GM23338 (cell line): ENCODE data around the gene ALKBH8. TPM values are rescaled to one million over a fixed set of nuclear protein-coding genes. Genes with fewer than 3 reads are reported as not detected.

Experiments
- ATAC-seq: fragments of 200-7000 bp; cut with Tn5 transposase; 3 replicates; pipeline ENCODE4 v1.9.1; 2020
- DNase-seq: peaks from one replicate; pipeline ENCODE4 v3.0.0-alpha.2; 2015; ENCODE audit warnings: low spot score
- H2AFZ ChIP-seq: fragments of 200-600 bp; sonication (generic); 2 replicates; pipeline ENCODE4 v1.8.0; 2016; ENCODE audit warnings: antibody characterized with exemption, mild to moderate bottlenecking, moderate library complexity
- H3F3A ChIP-seq: fragments of 200-600 bp; sonication (generic); replicated peaks from 2 replicates; pipeline ENCODE4 v1.8.0; 2017; ENCODE audit warnings: antibody characterized with exemption, mixed run types, low read depth
- H3K27ac ChIP-seq: fragments of 200-600 bp; sonication (generic); 2 replicates; pipeline ENCODE4 v1.6.1; 2016; ENCODE audit warnings: low read depth
- H3K27me3 ChIP-seq: fragments of 200-600 bp; sonication (generic); 2 replicates; pipeline ENCODE4 v1.8.0; 2016; ENCODE audit warnings: mild to moderate bottlenecking, mixed run types, moderate library complexity; ENCODE audit not compliant: insufficient read depth
- H3K36me3 ChIP-seq: fragments of 200-600 bp; sonication (generic); 2 replicates; pipeline ENCODE4 v1.8.0; 2016; ENCODE audit warnings: mild to moderate bottlenecking; ENCODE audit not compliant: insufficient read depth
- H3K4me1 ChIP-seq: fragments of 200-600 bp; sonication (generic); 2 replicates; pipeline ENCODE4 v1.8.0; 2016; ENCODE audit warnings: mild to moderate bottlenecking, moderate library complexity; ENCODE audit not compliant: insufficient read depth
- H3K4me2 ChIP-seq: fragments of 200-600 bp; sonication (generic); 2 replicates; pipeline ENCODE4 v1.7.1; 2017; ENCODE audit warnings: mixed run types
- H3K4me3 ChIP-seq: fragments of 200-600 bp; sonication (generic); 2 replicates; pipeline ENCODE4 v1.6.1; 2016; ENCODE audit warnings: mixed run types
- H3K79me2 ChIP-seq: fragments of 200-600 bp; sonication (generic); replicated peaks from 2 replicates; pipeline ENCODE4 v1.8.0; 2017; ENCODE audit warnings: mild to moderate bottlenecking; ENCODE audit not compliant: insufficient read depth
- H3K9me2 ChIP-seq: fragments of 200-600 bp; sonication (generic); 2 replicates; pipeline ENCODE4 v1.8.0; 2017; ENCODE audit not compliant: insufficient read depth
- H4K20me1 ChIP-seq: fragments of 200-600 bp; sonication (generic); replicated peaks from 2 replicates; pipeline ENCODE4 v1.8.0; 2017; ENCODE audit warnings: mild to moderate bottlenecking; ENCODE audit not compliant: insufficient read depth
- H3K27ac Mint-ChIP-seq: 2 replicates; pipeline ENCODE4 v1.8.0; 2020; ENCODE audit warnings: inconsistent platforms, mild to moderate bottlenecking, moderate library complexity, mixed read lengths
- H3K27me3 Mint-ChIP-seq: 3 replicates; pipeline ENCODE4 v1.8.0; 2022; ENCODE audit warnings: low read depth, mild to moderate bottlenecking, moderate library complexity, mixed read lengths, inconsistent platforms; ENCODE audit not compliant: insufficient read depth, poor library complexity
- H3K36me3 Mint-ChIP-seq: 3 replicates; pipeline ENCODE4 v1.8.0; 2021; ENCODE audit warnings: low read depth, mild to moderate bottlenecking, inconsistent platforms, moderate library complexity, mixed read lengths
- H3K4me1 Mint-ChIP-seq: 3 replicates; pipeline ENCODE4 v1.8.0; 2020; ENCODE audit warnings: mild to moderate bottlenecking, inconsistent platforms, mixed read lengths
- H3K4me3 Mint-ChIP-seq: 3 replicates; pipeline ENCODE4 v1.8.0; 2021; ENCODE audit warnings: moderate library complexity, mild to moderate bottlenecking, inconsistent platforms, mixed read lengths
- H3K9me3 Mint-ChIP-seq: 3 replicates; pipeline ENCODE4 v1.8.0; 2020; ENCODE audit warnings: moderate library complexity, mild to moderate bottlenecking, inconsistent platforms, mixed read lengths
- CREB1 ChIP-seq: fragments of 250-450 bp; sonication (Bioruptor Pico); IDR thresholded peaks from 2 replicates; pipeline ENCODE4 v1.5.0; 2020; ENCODE audit warnings: low read depth, mild to moderate bottlenecking, moderate library complexity
- CTCF ChIP-seq, 2 experiments: fragments of 200-600 bp in 1 of 2; sonication (generic) in 1 of 2; conservative IDR thresholded peaks; 2 replicates each; pipeline versions ENCODE4 v1.5.1 to v1.6.1; 2016 to 2017; ENCODE audit warnings: antibody characterized with exemption in 2 of 2, low read depth in 2 of 2, mild to moderate bottlenecking in 2 of 2, moderate library complexity in 1 of 2
- ETS1 ChIP-seq: IDR thresholded peaks from 2 replicates; pipeline ENCODE4 v1.6.1; 2016; ENCODE audit warnings: antibody characterized with exemption
- EZH2 ChIP-seq: fragments of 200-600 bp; sonication (generic); IDR thresholded peaks from one replicate; pipeline ENCODE4 v1.8.0; 2017; ENCODE audit warnings: antibody characterized with exemption, mild to moderate bottlenecking, low read depth; ENCODE audit not compliant: unreplicated experiment
- EZH2phosphoT487 ChIP-seq: fragments of 200-600 bp; sonication (generic); IDR thresholded peaks from one replicate; pipeline ENCODE4 v1.8.1; 2018; ENCODE audit warnings: antibody characterized with exemption; ENCODE audit not compliant: unreplicated experiment
- JUNB ChIP-seq: IDR thresholded peaks from one replicate; pipeline ENCODE4 v1.6.1; 2016; ENCODE audit warnings: antibody characterized with exemption; ENCODE audit not compliant: unreplicated experiment
- NANOG ChIP-seq: IDR thresholded peaks from 2 replicates; pipeline ENCODE4 v1.6.1; 2016; ENCODE audit warnings: antibody characterized with exemption, borderline replicate concordance
- POLR2AphosphoS5 ChIP-seq: IDR thresholded peaks from 2 replicates; pipeline ENCODE4 v1.6.1; 2016; ENCODE audit warnings: antibody characterized with exemption, low read depth
- REST ChIP-seq: IDR thresholded peaks from one replicate; pipeline ENCODE4 v1.6.1; 2018; ENCODE audit warnings: antibody characterized with exemption; ENCODE audit not compliant: unreplicated experiment
- STAT1 ChIP-seq: IDR thresholded peaks from one replicate; pipeline ENCODE4 v1.6.1; 2016; ENCODE audit warnings: antibody characterized with exemption; ENCODE audit not compliant: unreplicated experiment
- ZNF114 ChIP-seq: fragments of 250-450 bp; sonication (Bioruptor Pico); IDR thresholded peaks from 2 replicates; pipeline ENCODE4 v1.5.0; 2020; ENCODE audit warnings: mild to moderate bottlenecking, moderate library complexity
- polyA plus RNA-seq: library from polyadenylated mRNA; unstranded; fragments of >200 nt; fragmentation: Nextera tagmentation; extraction: Ambion mirVana; gene quantifications from 2 replicates; pipeline ENCODE4 v1.2.1, GENCODE V29; 2016
- total RNA-seq: library from RNA; depleted of rRNA; stranded (reverse); fragments of >200 nt; shearing (Covaris generic); gene quantifications from 2 replicates; pipeline ENCODE4 v1.2.3, GENCODE V29; 2014

The ALKBH8 gene
- total and polyA plus RNA-seq, 2 experiments from 2014 or later: 8.9 to 14.2 TPM

GRCh38 chr11:107567739-107568335 is 2.3 kb upstream of the ALKBH8 start (continued):
- TF ChIP-seq REST: no peak
- no peak for TF ChIP-seq ETS1
- TF ChIP-seq POLR2AphosphoS5: no peak
- TF ChIP-seq EZH2: no peak
- TF ChIP-seq EZH2phosphoT487: no peak
- no peak for TF ChIP-seq CTCF (conservative IDR thresholded peaks at IDR 0.05; ENCODE audit: low read depth in 2 of 2)
- no peak for TF ChIP-seq ZNF114 (CRISPR knock-in tag)

- Histone ChIP-seq H4K20me1 (no peaks in the 10 kb centered on the region), H3K4me2 (peak overlapping the region; percentile 95), H3K27ac (no peak overlapping the region), H2AFZ (peak overlapping the region; percentile 93), H3K36me3 (no peaks in the 10 kb centered on the region), H3K4me3 (peak overlapping the region; percentile 84), H3K9me2 (no peaks in the 10 kb centered on the region), H3K79me2 (peaks cover 36% of the 10 kb centered on the region), H3K4me1 (peaks cover 21% of the 10 kb centered on the region), H3K27me3 (no peaks in the 10 kb centered on the region), H3F3A (no peaks in the 10 kb centered on the region)
- Mint-ChIP-seq H3K27ac (no peak overlapping the region), H3K9me3 (no peaks in the 10 kb centered on the region; the same call in 2 of the 3 replicates), H3K36me3 (no peaks in the 10 kb centered on the region), H3K4me1 (peaks cover 21% of the 10 kb centered on the region), H3K4me3 (peak overlapping the region; percentile 95), H3K27me3 (peaks cover 4% of the 10 kb centered on the region)
- DNase-seq (no peak), ATAC-seq (no peak)
- TF ChIP-seq POLR2AphosphoS5 (no peak), ZNF114 (CRISPR knock-in tag) (no peak), JUNB (no peak), NANOG (no peak), CREB1 (CRISPR knock-in tag) (no peak), STAT1 (no peak), CTCF (conservative IDR thresholded peaks at IDR 0.05; ENCODE audit: low read depth in 2 of 2) (no peak), REST (no peak), EZH2phosphoT487 (no peak), EZH2 (no peak), ETS1 (no peak)
Measured at GRCh38 chr11:107566569-107566968, 1.0 kb upstream of the ALKBH8 start.
